GM12872 (cell line): ENCODE data around the gene GCK.

ENCODE experiments used
- CTCF ChIP-seq: IDR thresholded peaks from 3 replicates; pipeline ENCODE4 v1.5.1; 2011; ENCODE audit warnings: low read depth, mild to moderate bottlenecking, low read length, moderate library complexity; ENCODE audit not compliant: insufficient read depth

The GCK gene

DNA sequence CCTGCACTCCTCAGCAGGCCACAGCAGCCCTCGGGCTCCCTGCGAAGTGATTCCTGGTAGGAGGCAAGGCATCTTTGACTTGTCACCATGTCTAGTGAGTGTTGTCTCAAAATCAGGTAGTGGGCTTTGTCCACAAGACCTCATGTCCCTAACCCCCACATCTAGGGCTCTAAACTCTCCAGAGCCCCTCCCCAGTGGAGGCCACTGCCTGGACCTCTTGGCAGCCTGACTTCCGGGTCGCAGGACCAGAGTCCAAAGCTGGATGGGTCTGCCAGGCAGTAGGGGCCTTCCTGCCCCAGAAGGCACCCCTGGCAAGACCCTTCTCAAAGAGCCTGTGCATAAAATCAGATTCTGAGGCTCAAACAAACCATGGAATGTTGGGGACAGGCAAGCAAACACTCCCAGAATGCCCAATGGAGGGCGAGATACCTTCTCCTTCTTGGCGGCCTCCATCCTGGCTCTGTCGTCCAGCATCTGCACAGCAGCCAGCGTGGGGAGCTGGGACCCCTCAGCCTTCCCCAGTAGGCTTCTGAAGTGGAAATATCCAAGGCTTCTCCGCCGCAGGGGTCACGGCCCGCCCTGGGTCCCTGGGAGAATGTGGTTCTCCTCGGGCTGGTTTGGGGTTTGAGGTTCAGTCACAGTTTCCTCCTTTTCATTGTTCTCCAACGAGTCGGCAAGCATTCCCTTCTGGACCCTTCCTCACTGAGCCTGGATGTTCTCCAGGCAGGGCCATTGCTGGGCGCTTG lies 586 bp downstream of the GCK start:
- no peak for TF ChIP-seq CTCF

DNA sequence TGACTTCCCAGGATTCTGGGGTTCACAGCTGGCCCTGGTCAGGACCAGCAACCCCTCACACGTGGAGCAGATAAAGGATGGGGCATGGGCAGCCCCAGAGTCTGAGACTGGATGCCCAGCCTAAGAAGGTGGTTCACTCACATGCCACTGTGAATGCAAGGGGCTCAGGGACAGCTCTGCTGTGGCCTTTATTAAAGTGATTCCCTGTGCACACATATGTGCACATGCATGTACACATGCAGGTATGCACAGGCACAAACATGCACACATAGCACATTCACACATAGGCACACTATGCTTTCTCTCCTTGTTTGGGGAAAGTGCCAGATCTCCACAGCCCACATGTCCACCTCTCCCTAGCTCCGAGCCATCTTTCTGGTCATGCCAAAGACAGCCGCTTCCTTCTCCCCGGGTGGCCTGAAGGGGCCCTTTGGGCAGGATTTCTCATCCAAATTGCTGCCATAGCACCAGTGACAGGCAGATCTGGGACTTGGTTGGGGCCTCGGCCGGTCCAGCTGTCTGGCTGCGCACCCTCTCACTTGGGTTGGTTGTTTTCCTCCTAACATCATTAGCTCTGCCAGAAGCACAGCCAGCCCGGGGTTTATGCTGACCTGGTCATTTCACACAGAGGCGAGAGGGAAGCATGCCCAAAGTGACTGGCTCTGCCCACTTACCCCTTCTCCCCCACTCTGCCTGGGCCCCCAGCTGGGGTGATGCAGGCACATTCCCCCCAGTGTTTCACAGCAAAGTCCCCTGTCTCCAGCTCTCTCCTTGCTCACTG lies 1.4 kb downstream of the GCK start:
- TF ChIP-seq CTCF = no peak

- TF ChIP-seq CTCF = no peak
These were observed 2.5 kb downstream of the GCK start for GRCh38 chr7:44186736-44187135.

DNA sequence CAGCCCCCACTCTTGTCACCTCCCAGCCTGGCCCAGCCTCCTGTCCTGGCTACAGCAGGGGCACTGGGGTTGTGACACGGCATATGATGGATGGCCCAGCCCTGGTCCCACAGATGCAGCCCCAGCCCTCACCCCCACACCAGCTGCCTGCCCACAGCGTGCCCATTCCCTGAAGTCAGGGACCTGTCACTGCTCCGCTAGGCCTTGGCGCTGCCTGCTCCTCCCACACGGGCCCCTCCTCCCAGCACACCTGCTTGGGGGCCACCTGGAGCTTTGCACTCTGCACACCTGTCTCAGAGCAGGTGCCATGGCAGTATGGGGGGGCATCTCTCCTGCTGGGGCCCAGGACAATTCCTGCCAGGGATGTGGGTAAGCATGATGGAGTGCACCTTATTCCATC lies 3.5 kb downstream of the GCK start:
- no peak for TF ChIP-seq CTCF

DNA sequence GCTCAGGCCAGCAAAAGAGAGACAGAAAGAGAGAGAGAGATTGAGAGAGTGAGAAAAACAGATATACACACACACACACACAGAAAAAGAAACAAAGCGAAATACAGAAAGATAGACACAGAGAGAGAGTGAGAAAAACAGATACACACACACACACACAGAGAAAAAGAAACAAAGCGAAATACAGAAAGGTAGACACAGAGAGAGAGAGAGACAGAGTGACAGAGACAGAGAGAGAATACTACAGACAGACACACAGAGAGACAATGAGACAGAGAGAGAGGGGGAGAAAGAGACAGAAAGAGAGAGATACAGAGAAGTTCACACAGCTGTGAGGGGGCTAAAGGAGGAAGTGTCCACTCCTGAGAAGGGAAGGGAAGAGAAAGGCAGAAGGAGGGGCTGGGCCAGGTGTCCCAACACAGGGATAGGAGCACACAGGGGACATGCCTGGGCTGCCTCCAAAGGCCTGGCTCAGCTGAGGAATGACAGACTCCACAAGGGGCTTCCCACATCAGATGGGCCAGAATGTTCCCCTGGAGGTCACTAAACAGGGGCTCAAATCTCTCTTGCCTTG lies 4.3 kb downstream of the GCK start:
- TF ChIP-seq CTCF = no peak

GRCh38 chr7:44184206-44184872 lies 4.9 kb downstream of the GCK start:
- TF ChIP-seq CTCF = no peak

DNA sequence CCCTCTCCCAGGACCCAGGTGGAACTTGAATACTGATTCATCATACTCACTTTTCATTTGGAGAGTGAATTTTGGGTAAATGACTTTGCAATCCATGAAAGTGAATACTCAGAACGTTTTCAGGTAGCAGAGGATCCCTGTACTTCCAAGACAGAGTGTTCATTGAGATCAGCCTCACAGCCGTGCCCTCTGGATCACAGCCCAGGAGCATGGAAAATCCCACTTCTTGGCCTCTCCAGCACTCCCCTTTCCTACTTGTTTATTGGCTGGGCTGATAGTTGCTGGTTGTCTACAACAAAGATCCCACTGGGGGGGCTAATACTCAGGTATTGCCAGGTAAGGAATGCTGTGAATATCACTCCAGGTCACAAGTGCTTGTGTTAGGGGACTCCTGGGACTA lies 5.9 kb downstream of the GCK start:
- no peak for TF ChIP-seq CTCF
